Activated CD8-positive, alpha-beta memory T cell treated with anti-CD3 and anti-CD28 coated beads for 48 hours (primary cell): ENCODE data around the gene TMEM25.
"Not testable (repeated sequence)": the region's sequence is repeated elsewhere in the genome, so short reads cannot be mapped to it uniquely, and the experiment has no call there.

ENCODE experiments used
- DNase-seq, 3 experiments: peaks; one replicate each; pipeline ENCODE4 v3.0.0-alpha.2; 2020; ENCODE audit warnings: low read depth in 2 of 3, low spot score in 2 of 3

Gene TMEM25

GRCh38 chr11:118530683-118531596 lies at the start of gene TMEM25:
Gene TMEM25 (plus strand): TSS chr11:118531192. CDS start chr11:118531802, 610 bp downstream.
- DNase-seq = peak; percentile 41 to 54 (median 49)

- DNase-seq = not testable (repeated sequence)
These were observed 49.8 kb upstream of the TMEM25 start for GRCh38 chr11:118481238-118481637.

GRCh38 chr11:118484405-118484804 lies 46.6 kb upstream of the TMEM25 start:
- DNase-seq = no peak

- no peak for DNase-seq
These were observed 45.7 kb upstream of the TMEM25 start for GRCh38 chr11:118485273-118485672.

GRCh38 chr11:118488480-118489109 lies 42.4 kb upstream of the TMEM25 start:
- DNase-seq = peak; percentile 34 to 60 (median 45)

- DNase-seq = no peak
These were observed 40.0 kb upstream of the TMEM25 start for GRCh38 chr11:118491041-118491440.

GRCh38 chr11:118497831-118498230 lies 33.2 kb upstream of the TMEM25 start:
- no peak for DNase-seq

GRCh38 chr11:118503216-118503615 lies 27.8 kb upstream of the TMEM25 start:
- no peak for DNase-seq

- DNase-seq = no peak
These were observed 19.4 kb upstream of the TMEM25 start for GRCh38 chr11:118511601-118512000.

- no peak for DNase-seq
These were observed 16.9 kb upstream of the TMEM25 start for GRCh38 chr11:118514103-118514502.

GRCh38 chr11:118519549-118519948 lies 11.4 kb upstream of the TMEM25 start:
- DNase-seq = no peak

- no peak for DNase-seq
These were observed 9.1 kb upstream of the TMEM25 start for GRCh38 chr11:118521892-118522311.

- DNase-seq = no peak
These were observed 8.4 kb upstream of the TMEM25 start for GRCh38 chr11:118522571-118523072.

GRCh38 chr11:118524356-118524755 lies 6.6 kb upstream of the TMEM25 start:
- no peak for DNase-seq

GRCh38 chr11:118524757-118525470 lies 6.1 kb upstream of the TMEM25 start:
- DNase-seq = no peak

- DNase-seq = no peak
These were observed 4.3 kb upstream of the TMEM25 start for GRCh38 chr11:118526688-118527087.

GRCh38 chr11:118527109-118527508 lies 3.9 kb upstream of the TMEM25 start, which contains the start of gene TTC36:
Gene TTC36 (plus strand): TSS chr11:118527474. CDS start chr11:118527495, 21 bp downstream.
- DNase-seq = no peak

GRCh38 chr11:118528511-118528910 lies 2.5 kb upstream of the TMEM25 start:
- DNase-seq = no peak

- no peak for DNase-seq
These were observed 1.3 kb upstream of the TMEM25 start for GRCh38 chr11:118529584-118530175.

GRCh38 chr11:118530180-118530682 lies 761 bp upstream of the TMEM25 start:
- DNase-seq = no peak

GRCh38 chr11:118531597-118532084 lies 649 bp downstream of the TMEM25 start:
- DNase-seq = no peak
